ENCODE measurements around the gene USH1G. TPM values are rescaled to one million over a fixed set of nuclear protein-coding genes. Genes with fewer than 3 reads are reported as not detected.

USH1G gene
- total RNA-seq, 4 donors from 2014 or later = 0.27 to 0.32 TPM; not detected in 2

- in situ Hi-C loops (cut with MboI; ENCODE audit: low pct_ligation_motif_present in 1 of 4, low pct_unique_long_range_greater_than_20kb in 1 of 4, low sequenced_read_pairs in 3 of 4) = no loop called here
- H3K4me3 ChIP-seq = no peak overlapping the region
- intact Hi-C loops (cut with DNase I; ENCODE audit: low total_unique reads) = loop anchor here (1.0 kb wide), 1 partner anchor 25 kb away; no protein-coding TSS in a partner anchor
- H3K9me3 ChIP-seq = no peaks in the 10 kb centered on the region
- H3K27me3 ChIP-seq = peaks cover 17% of the 10 kb centered on the region
- DNase-seq = no peak
- no peaks in the 10 kb centered on the region for H3K4me1 ChIP-seq
- no peak for TF ChIP-seq CTCF (IDR thresholded peaks at IDR 0.05)
- no peak for TF ChIP-seq POLR2AphosphoS5 (IDR thresholded peaks at IDR 0.05)
- TF ChIP-seq EP300 (IDR thresholded peaks at IDR 0.05; ENCODE audit: low read depth) = no peak
- TF ChIP-seq POLR2A (IDR thresholded peaks at IDR 0.05) = no peak
- WGBS, 2 donors (ENCODE audit: low coverage in 1 of 2) = 80 to 93% methylated on average over 3 to 9 of the region's 9 CpGs
- no peaks in the 10 kb centered on the region for H3K36me3 ChIP-seq
- H3K27ac ChIP-seq = no peak overlapping the region
Measured at GRCh38 chr17:74903034-74903433, 20.0 kb downstream of the USH1G start.

DNA sequence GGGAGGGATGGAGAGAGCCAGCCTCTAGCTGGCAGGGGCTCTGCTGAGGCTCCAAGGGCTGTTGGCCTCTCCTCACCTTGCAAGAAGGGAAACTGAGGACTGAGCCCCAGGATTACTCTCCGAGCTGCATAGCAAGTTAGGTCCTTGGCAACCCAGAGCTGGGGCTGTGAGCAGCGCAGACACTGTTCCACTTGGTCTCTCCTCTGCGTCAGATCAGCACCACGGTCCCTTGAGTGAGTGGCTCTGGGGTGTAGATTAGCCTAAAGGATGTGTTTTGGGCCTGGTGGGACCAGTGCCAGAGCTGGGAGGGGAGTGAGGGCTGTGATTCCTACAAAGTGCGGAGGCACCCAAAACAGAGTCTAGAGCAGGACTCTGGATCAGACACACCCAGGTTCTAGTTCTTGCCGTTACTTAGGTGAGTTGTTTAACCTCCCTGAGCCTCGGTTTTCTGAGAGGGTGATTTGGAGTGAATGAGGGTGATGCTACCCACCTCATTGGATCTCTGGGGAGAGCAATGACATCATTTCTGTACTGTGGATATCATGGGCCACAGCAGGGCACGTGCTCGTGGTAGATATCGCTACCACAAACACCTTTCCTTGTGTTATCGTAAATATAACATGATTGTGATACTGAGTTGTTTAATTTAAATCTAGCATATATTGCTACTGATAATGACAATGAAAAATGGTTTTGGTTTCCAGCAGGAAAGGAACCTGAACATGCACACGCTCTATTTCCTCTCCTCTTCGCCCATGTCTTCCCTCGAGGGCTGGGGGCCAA is 21.5 kb downstream of the USH1G start:
- Histone ChIP-seq H3K4me1 (no peaks in the 10 kb centered on the region), H3K4me3 (no peak overlapping the region), H3K27me3 (peaks cover 26% of the 10 kb centered on the region), H3K36me3 (no peaks in the 10 kb centered on the region), H3K27ac (no peak overlapping the region), H3K9me3 (no peaks in the 10 kb centered on the region)
- no peak for TF ChIP-seq POLR2A (IDR thresholded peaks at IDR 0.05)
- no peak for TF ChIP-seq EP300 (IDR thresholded peaks at IDR 0.05; ENCODE audit: low read depth)
- TF ChIP-seq CTCF (IDR thresholded peaks at IDR 0.05) = no peak
- no peak for TF ChIP-seq POLR2AphosphoS5 (IDR thresholded peaks at IDR 0.05)
- intact Hi-C loops (cut with DNase I; ENCODE audit: low total_unique reads) = no loop called here
- 71% methylated on average over 14 of the region's 14 CpGs; no CpG with 5 or more reads in 1 of the 2 donors for WGBS, 2 donors (ENCODE audit: low coverage in 1 of 2)
- in situ Hi-C loops (cut with MboI; ENCODE audit: low pct_ligation_motif_present in 1 of 4, low pct_unique_long_range_greater_than_20kb in 1 of 4, low sequenced_read_pairs in 3 of 4) = no loop called here
- no peak for DNase-seq

GRCh38 chr17:74900208-74900607 is 22.8 kb downstream of the USH1G start:
- Histone ChIP-seq H3K4me1 (no peaks in the 10 kb centered on the region), H3K4me3 (no peak overlapping the region), H3K36me3 (no peaks in the 10 kb centered on the region), H3K27ac (no peak overlapping the region), H3K9me3 (no peaks in the 10 kb centered on the region), H3K27me3 (peaks cover 39% of the 10 kb centered on the region)
- intact Hi-C loops (cut with DNase I; ENCODE audit: low total_unique reads) = no loop called here
- DNase-seq = no peak
- no peak for TF ChIP-seq POLR2A (IDR thresholded peaks at IDR 0.05)
- TF ChIP-seq EP300 (IDR thresholded peaks at IDR 0.05; ENCODE audit: low read depth) = no peak
- in situ Hi-C loops (cut with MboI; ENCODE audit: low pct_ligation_motif_present in 1 of 4, low pct_unique_long_range_greater_than_20kb in 1 of 4, low sequenced_read_pairs in 3 of 4) = no loop called here
- 66 to 81% methylated on average over 6 to 8 of the region's 8 CpGs for WGBS, 2 donors (ENCODE audit: low coverage in 1 of 2)

- Histone ChIP-seq H3K4me1 (peaks cover 0 to 5% (median 4%) of the 10 kb centered on the region in 4 donors), H3K4me3 (no peak overlapping the region), H3K9me3 (no peaks in the 10 kb centered on the region), H3K36me3 (no peaks in the 10 kb centered on the region), H3K27me3 (peaks cover 57% of the 10 kb centered on the region), H3K27ac (no peak overlapping the region)
- 83 to 96% methylated on average over 4 to 11 of the region's 11 CpGs for WGBS, 2 donors (ENCODE audit: low coverage in 1 of 2)
- TF ChIP-seq CTCF (IDR thresholded peaks at IDR 0.05) (no peak), POLR2AphosphoS5 (IDR thresholded peaks at IDR 0.05) (no peak), POLR2A (IDR thresholded peaks at IDR 0.05) (no peak), EP300 (IDR thresholded peaks at IDR 0.05; ENCODE audit: low read depth) (no peak)
- intact Hi-C loops (cut with DNase I; ENCODE audit: low total_unique reads) (no loop called here), in situ Hi-C loops (cut with MboI; ENCODE audit: low pct_ligation_motif_present in 1 of 4, low pct_unique_long_range_greater_than_20kb in 1 of 4, low sequenced_read_pairs in 3 of 4) (no loop called here)
- no peak for DNase-seq
Measured at GRCh38 chr17:74898376-74898946, 24.6 kb downstream of the USH1G start.

Data from transverse colon (tissue), 4 donors.